ENCODE data around the gene BCDIN3D.

Gene BCDIN3D

GRCh38 chr12:49818241-49818895 is 24.5 kb downstream of the BCDIN3D start:
- no peak for DNase-seq

GRCh38 chr12:49813131-49813530 is 29.8 kb downstream of the BCDIN3D start:
- no peak for DNase-seq

- DNase-seq: no peak
These were observed 30.9 kb downstream of the BCDIN3D start for GRCh38 chr12:49811961-49812401.

- DNase-seq: peak; percentile 61
These were observed 31.8 kb downstream of the BCDIN3D start for GRCh38 chr12:49811136-49811535.

- peak; percentile 58 for DNase-seq
These were observed 33.0 kb downstream of the BCDIN3D start for GRCh38 chr12:49809906-49810389.

- peak; percentile 85 for DNase-seq
These were observed 33.5 kb downstream of the BCDIN3D start for GRCh38 chr12:49809381-49809905.

GRCh38 chr12:49808686-49809380 is 34.1 kb downstream of the BCDIN3D start:
- DNase-seq: no peak

GRCh38 chr12:49807991-49808580 is 34.8 kb downstream of the BCDIN3D start:
- no peak for DNase-seq

- no peak for DNase-seq
These were observed 36.0 kb downstream of the BCDIN3D start for GRCh38 chr12:49806877-49807276.

GRCh38 chr12:49806321-49806813 is 36.5 kb downstream of the BCDIN3D start:
- DNase-seq: no peak

GRCh38 chr12:49805409-49805808 is 37.5 kb downstream of the BCDIN3D start:
- DNase-seq: no peak

GRCh38 chr12:49804821-49805220 is 38.1 kb downstream of the BCDIN3D start:
- no peak for DNase-seq

- no peak for DNase-seq
These were observed 39.0 kb downstream of the BCDIN3D start for GRCh38 chr12:49803693-49804450.

- DNase-seq: no peak
These were observed 41.5 kb downstream of the BCDIN3D start for GRCh38 chr12:49801141-49802063.

GRCh38 chr12:49800421-49801140 is 42.3 kb downstream of the BCDIN3D start:
- no peak for DNase-seq

GRCh38 chr12:49798934-49799333 is 44.0 kb downstream of the BCDIN3D start:
- DNase-seq: no peak

- DNase-seq: no peak
These were observed 44.7 kb downstream of the BCDIN3D start for GRCh38 chr12:49798248-49798647.

GRCh38 chr12:49797449-49797776 is 45.5 kb downstream of the BCDIN3D start:
- no peak for DNase-seq

GRCh38 chr12:49796606-49797448 is 46.1 kb downstream of the BCDIN3D start:
- no peak for DNase-seq

- DNase-seq: no peak
These were observed 46.8 kb downstream of the BCDIN3D start for GRCh38 chr12:49796155-49796554.

Data from NCI-H82 (cell line).